Common myeloid progenitor, CD34-positive (primary cell): ENCODE data around the gene C14orf132.

ENCODE experiments used
- CTCF ChIA-PET: fragments of 350-600 bp; sonication (Branson Sonifier 250); formaldehyde crosslinking; loops from one replicate; lab custom pipeline; 2021; ENCODE audit warnings: antibody characterized with exemption; lab: Charles Lee
- POLR2A ChIA-PET: fragments of 350-600 bp; sonication (Branson Sonifier 250); formaldehyde crosslinking; loops from one replicate; lab custom pipeline; 2021; ENCODE audit warnings: antibody characterized with exemption; lab: Charles Lee
- DNase-seq, 3 donors: peaks; one replicate each; pipeline versions ENCODE4 v3.0.0 to v3.0.0-alpha.2; 2013
- H3K27ac ChIP-seq, 2 experiments: 1 replicate in 1 of 2; 2 replicates in 1 of 2; pipeline ENCODE4 v1.7.0; 2013; ENCODE audit warnings: inconsistent platforms in 2 of 2, low read length in 2 of 2, mild to moderate bottlenecking in 2 of 2, low read depth in 1 of 2, moderate library complexity in 1 of 2; ENCODE audit not compliant: severe bottlenecking in 2 of 2, insufficient read depth in 1 of 2, poor library complexity in 1 of 2
- H3K27me3 ChIP-seq, 5 experiments: replicated peaks in 2 of 5; 1 replicate in 3 of 5; 2 replicates in 2 of 5; pipeline versions ENCODE4 v1.6.1 to v1.7.0; 2013; ENCODE audit warnings: low read length in 4 of 5, mild to moderate bottlenecking in 2 of 5, moderate library complexity in 2 of 5, inconsistent platforms in 1 of 5; ENCODE audit not compliant: insufficient read depth in 5 of 5, control insufficient read depth in 4 of 5
- H3K36me3 ChIP-seq, 4 experiments: 1 replicate in 2 of 4; 2 replicates in 2 of 4; pipeline versions ENCODE4 v1.6.1 to v1.7.0; 2013; ENCODE audit warnings: low read length in 3 of 4, control low read depth in 1 of 4, mild to moderate bottlenecking in 1 of 4; ENCODE audit not compliant: control insufficient read depth in 4 of 4, insufficient read depth in 4 of 4
- H3K4me1 ChIP-seq, 4 experiments: 1 replicate in 3 of 4; 2 replicates in 1 of 4; pipeline versions ENCODE4 v1.6.1 to v1.7.1; 2013; ENCODE audit warnings: low read length in 3 of 4, mild to moderate bottlenecking in 3 of 4, control low read depth in 1 of 4, inconsistent platforms in 1 of 4, moderate library complexity in 1 of 4; ENCODE audit not compliant: control insufficient read depth in 4 of 4, insufficient read depth in 4 of 4; ENCODE audit errors: control extremely low read depth in 1 of 4
- H3K4me3 ChIP-seq, 7 experiments: 1 replicate in 4 of 7; 2 replicates in 3 of 7; pipeline versions ENCODE4 v1.5.1 to v1.7.0; 2013; ENCODE audit warnings: mild to moderate bottlenecking in 7 of 7, low read length in 6 of 7, moderate library complexity in 6 of 7, inconsistent platforms in 2 of 7, low read depth in 2 of 7, control low read depth in 1 of 7; ENCODE audit not compliant: insufficient read depth in 4 of 7, control insufficient read depth in 1 of 7; ENCODE audit errors: extremely low read depth in 1 of 7
- H3K9me3 ChIP-seq, 5 experiments: 1 replicate in 4 of 5; 2 replicates in 1 of 5; pipeline versions ENCODE4 v1.6.1 to v1.7.1; 2013; ENCODE audit warnings: low read length in 4 of 5, mild to moderate bottlenecking in 2 of 5, inconsistent platforms in 1 of 5, low read depth in 1 of 5, moderate library complexity in 1 of 5; ENCODE audit not compliant: control insufficient read depth in 4 of 5, insufficient read depth in 2 of 5; ENCODE audit errors: control extremely low read depth in 1 of 5
- WGBS: methylation state at CpG from one replicate; pipeline ENCODE4 v1.1.5; 2013; ENCODE audit not compliant: insufficient coverage; 5-methylcytosine and 5-hydroxymethylcytosine counted together

Gene C14orf132

DNA sequence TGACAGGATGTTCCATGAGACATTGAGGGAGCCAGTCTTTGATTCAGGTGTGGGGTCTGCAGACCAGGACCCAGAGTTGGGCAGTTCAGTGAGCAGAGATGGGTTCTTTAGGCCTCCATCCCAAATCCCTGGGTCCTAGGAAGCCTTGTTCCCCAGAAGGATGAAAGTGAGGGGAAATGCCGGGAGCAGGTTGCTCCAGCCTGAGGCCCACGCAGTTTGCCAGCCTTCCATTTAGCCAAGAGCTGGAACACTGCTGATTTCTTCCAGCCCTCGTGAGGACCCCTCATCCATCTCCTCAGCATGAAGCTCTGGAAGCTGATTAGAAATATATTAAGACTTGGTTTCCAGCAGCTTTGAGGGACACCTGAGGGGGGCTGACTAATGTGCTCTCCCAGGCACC lies 12.1 kb downstream of the C14orf132 start:
- WGBS = 71% methylated on average over 2 of the region's 3 CpGs
- no peaks in the 10 kb centered on the region for H3K4me1 ChIP-seq
- no peak for DNase-seq

DNA sequence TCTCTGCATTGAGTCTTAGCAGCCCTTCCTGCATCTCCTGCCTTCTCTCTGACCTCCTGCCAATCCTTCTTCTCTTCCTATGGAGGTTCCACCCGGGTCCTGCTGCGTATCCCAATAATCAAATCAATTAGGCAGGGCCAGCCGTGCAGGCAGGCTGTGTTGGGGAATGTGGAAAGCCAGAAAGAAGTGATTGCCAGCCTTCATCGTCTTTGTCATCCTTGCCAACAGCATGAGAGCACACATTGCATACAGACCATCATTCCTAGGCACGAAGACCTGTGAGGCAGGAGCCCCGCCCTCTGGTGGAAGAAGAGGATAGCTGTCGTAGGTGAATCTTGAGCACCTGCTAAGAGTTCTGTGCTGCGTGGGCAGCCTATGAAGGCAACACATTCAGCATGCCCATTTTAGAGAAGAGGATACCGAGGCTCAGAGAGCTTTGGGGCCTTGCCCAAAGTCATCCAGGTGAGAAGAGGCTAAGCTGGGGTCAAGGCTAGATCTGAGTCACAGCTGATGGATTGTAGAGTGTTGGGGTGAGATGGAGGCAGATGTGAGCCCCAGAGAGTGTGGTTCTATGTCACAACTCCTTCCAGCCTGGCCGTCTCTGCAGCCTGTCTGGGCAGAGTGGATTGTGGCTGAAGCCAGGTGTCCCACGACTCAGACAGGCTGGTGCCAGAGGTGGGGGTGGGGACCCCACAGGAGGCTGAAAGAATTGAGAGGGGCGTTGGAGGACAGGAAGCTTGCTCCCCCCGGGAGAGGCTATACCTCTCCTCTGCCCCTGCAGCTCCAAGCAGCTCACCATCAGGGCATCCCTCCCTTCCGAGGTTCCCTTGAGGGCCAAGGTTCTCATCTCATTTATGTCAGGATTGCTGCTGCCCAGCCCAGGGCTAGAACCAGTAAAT lies 12.7 kb downstream of the C14orf132 start:
- CTCF ChIA-PET = no interaction called here
- POLR2A ChIA-PET = no interaction called here
- 80% methylated on average over 11 of the region's 14 CpGs for WGBS
- no peak overlapping the region for H3K27ac ChIP-seq
- peaks cover 0 to 2% (median 0%) of the 10 kb centered on the region in 5 experiments for H3K9me3 ChIP-seq
- DNase-seq = no peak
- H3K4me1 ChIP-seq = no peaks in the 10 kb centered on the region
- no peaks in the 10 kb centered on the region for H3K36me3 ChIP-seq
- no peak overlapping the region for H3K4me3 ChIP-seq
- peaks cover 0 to 13% (median 7%) of the 10 kb centered on the region in 5 experiments for H3K27me3 ChIP-seq

More for the DNA sequence above, 12.1 kb downstream of the C14orf132 start:
- no peak overlapping the region for H3K4me3 ChIP-seq
- peaks cover 0 to 2% (median 0%) of the 10 kb centered on the region in 5 experiments for H3K9me3 ChIP-seq
- POLR2A ChIA-PET = no interaction called here
- CTCF ChIA-PET = no interaction called here
- H3K36me3 ChIP-seq = no peaks in the 10 kb centered on the region
- H3K27ac ChIP-seq = no peak overlapping the region
- peaks cover 0 to 14% (median 7%) of the 10 kb centered on the region in 5 experiments for H3K27me3 ChIP-seq

- Histone ChIP-seq H3K4me1 (no peaks in the 10 kb centered on the region), H3K27ac (no peak overlapping the region), H3K9me3 (no peaks in the 10 kb centered on the region), H3K27me3 (peaks cover 0 to 13% (median 7%) of the 10 kb centered on the region in 5 experiments), H3K36me3 (no peaks in the 10 kb centered on the region), H3K4me3 (no peak overlapping the region)
- no peak for DNase-seq
- ChIA-PET POLR2A (no interaction called here), CTCF (no interaction called here)
- 96% methylated on average over 6 of the region's 10 CpGs for WGBS
Observed at GRCh38 chr14:96052541-96053247, 13.5 kb downstream of the C14orf132 start.

GRCh38 chr14:96053248-96053599 lies 14.1 kb downstream of the C14orf132 start:
- no peaks in the 10 kb centered on the region for H3K36me3 ChIP-seq
- ChIA-PET CTCF (no interaction called here), POLR2A (no interaction called here)
- no peak overlapping the region for H3K4me3 ChIP-seq
- no peaks in the 10 kb centered on the region for H3K9me3 ChIP-seq
- 88% methylated on average over 5 of the region's 5 CpGs for WGBS
- H3K27me3 ChIP-seq = peaks cover 0 to 13% (median 7%) of the 10 kb centered on the region in 5 experiments
- H3K27ac ChIP-seq = no peak overlapping the region
- no peak for DNase-seq
- H3K4me1 ChIP-seq = no peaks in the 10 kb centered on the region

- ChIA-PET POLR2A (no interaction called here), CTCF (no interaction called here)
- Histone ChIP-seq H3K27ac (no peak overlapping the region), H3K4me1 (no peaks in the 10 kb centered on the region), H3K9me3 (no peaks in the 10 kb centered on the region), H3K4me3 (no peak overlapping the region), H3K36me3 (no peaks in the 10 kb centered on the region), H3K27me3 (peaks cover 0 to 15% (median 7%) of the 10 kb centered on the region in 5 experiments)
- no peak for DNase-seq
- WGBS = 78% methylated on average over 13 of the region's 13 CpGs
Observed at GRCh38 chr14:96053600-96054381, 14.6 kb downstream of the C14orf132 start.

GRCh38 chr14:96054661-96055060 lies 15.5 kb downstream of the C14orf132 start:
- no peak for DNase-seq
- H3K9me3 ChIP-seq = no peaks in the 10 kb centered on the region
- CTCF ChIA-PET = no interaction called here
- H3K4me3 ChIP-seq = no peak overlapping the region
- no peaks in the 10 kb centered on the region for H3K4me1 ChIP-seq
- 67% methylated on average over 1 of the region's 2 CpGs for WGBS
- no peak overlapping the region for H3K27ac ChIP-seq
- H3K27me3 ChIP-seq = peaks cover 0 to 21% (median 7%) of the 10 kb centered on the region in 5 experiments
- H3K36me3 ChIP-seq = no peaks in the 10 kb centered on the region
- POLR2A ChIA-PET = no interaction called here
